Measurements from ENCODE around the gene NID2.

Gene NID2

DNA sequence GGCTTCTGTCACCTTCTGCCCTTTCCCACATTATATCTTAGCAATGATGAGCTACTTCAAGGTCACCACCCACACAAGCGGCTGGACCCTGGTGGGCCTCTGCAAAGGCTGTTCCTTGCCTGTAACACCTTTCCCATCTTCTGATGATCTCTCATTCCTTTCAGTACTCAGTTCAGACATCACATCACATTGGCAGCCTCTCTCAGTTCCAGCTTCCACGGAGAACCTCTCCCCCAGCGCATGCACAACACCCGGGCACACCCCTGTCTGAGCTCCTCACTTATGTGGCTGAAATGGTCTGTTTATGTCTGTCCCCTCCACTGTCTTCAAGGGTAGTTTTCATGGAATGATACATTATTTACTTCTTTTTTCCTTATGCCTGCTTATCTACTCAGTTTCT is 6.5 kb upstream of the NID2 start:
- TF ChIP-seq, protein P1, sequence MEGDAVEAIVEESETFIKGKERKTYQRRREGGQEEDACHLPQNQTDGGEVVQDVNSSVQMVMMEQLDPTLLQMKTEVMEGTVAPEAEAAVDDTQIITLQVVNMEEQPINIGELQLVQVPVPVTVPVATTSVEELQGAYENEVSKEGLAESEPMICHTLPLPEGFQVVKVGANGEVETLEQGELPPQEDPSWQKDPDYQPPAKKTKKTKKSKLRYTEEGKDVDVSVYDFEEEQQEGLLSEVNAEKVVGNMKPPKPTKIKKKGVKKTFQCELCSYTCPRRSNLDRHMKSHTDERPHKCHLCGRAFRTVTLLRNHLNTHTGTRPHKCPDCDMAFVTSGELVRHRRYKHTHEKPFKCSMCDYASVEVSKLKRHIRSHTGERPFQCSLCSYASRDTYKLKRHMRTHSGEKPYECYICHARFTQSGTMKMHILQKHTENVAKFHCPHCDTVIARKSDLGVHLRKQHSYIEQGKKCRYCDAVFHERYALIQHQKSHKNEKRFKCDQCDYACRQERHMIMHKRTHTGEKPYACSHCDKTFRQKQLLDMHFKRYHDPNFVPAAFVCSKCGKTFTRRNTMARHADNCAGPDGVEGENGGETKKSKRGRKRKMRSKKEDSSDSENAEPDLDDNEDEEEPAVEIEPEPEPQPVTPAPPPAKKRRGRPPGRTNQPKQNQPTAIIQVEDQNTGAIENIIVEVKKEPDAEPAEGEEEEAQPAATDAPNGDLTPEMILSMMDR (conservative IDR thresholded peaks at IDR 0.05; ENCODE audit: low read depth, low read length) = no peak
- DNase-seq (ENCODE audit: low read depth) = no peak
- no peak overlapping the region for H3K4me3 ChIP-seq (ENCODE audit: low read length)

DNA sequence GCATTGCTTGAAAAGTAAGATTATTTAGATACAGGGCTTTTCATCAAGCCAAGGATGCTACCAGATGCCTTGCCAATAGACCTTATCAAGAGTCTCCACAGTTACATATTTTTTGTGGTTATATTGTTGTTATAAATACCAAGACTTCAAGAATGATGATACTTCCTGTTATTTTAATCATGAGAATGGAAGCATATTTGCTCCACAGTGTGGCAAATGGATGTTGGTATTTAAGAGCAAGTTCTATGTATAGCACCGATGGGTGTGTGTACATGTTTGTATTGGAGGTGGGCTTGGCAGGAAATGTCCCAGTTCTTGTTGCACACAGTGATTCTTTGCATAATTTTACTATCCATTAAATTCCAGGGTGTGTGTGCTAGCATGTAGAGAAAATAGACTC is 4.4 kb upstream of the NID2 start:
- TF ChIP-seq, protein P1 (conservative IDR thresholded peaks at IDR 0.05; ENCODE audit: low read depth, low read length) = no peak
- no peak for DNase-seq (ENCODE audit: low read depth)
- no peak overlapping the region for H3K4me3 ChIP-seq (ENCODE audit: low read length)

DNA sequence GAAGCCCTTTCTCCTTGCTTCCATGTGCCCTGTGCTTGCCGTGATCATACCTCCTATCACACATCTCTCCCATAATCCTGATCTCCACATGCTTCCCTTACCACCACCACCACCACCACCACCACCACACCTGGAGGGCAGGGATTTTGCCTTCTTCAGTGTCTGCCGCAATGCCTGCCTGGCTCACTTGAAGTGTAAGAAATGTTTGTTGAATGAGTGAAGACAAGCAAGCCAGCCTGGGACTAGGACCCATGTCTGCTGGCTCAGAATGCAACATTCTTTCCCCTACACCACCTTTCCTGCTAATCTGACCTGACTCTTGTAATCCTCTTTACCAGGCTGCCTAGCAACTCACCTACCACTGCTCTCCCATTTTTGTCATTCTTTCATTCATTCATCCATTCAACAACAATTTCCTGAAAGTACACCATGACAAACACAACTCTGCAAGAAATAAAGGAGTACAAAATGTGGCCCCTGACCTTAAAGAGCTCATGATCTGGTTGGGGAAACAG is 3.5 kb upstream of the NID2 start:
- DNase-seq (ENCODE audit: low read depth) = peak; percentile 93
- TF ChIP-seq, protein P1 (conservative IDR thresholded peaks at IDR 0.05; ENCODE audit: low read depth, low read length) = no peak
- H3K4me3 ChIP-seq (ENCODE audit: low read length) = no peak overlapping the region

DNA sequence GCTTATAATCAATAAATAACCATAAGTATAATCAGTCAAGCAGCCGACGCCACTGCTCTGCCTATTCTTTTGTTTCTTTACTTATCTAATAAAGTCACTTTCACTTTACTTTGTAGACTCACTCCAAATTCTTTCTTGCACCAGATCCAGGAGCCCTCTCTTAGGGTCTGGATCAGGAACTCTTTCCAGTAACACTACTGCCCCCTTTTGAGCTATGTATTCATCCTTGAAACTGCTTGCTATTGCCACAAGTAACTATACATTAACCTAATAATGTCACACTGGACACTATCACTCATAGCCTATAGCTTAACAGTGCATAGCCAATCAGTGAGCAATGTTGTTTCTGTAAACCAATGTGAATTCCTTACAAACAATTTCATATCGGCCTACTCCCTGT is 2.8 kb upstream of the NID2 start:
- TF ChIP-seq, protein P1 (conservative IDR thresholded peaks at IDR 0.05; ENCODE audit: low read depth, low read length) = peak; percentile 49
- no peak overlapping the region for H3K4me3 ChIP-seq (ENCODE audit: low read length)
- no peak for DNase-seq (ENCODE audit: low read depth)

DNA sequence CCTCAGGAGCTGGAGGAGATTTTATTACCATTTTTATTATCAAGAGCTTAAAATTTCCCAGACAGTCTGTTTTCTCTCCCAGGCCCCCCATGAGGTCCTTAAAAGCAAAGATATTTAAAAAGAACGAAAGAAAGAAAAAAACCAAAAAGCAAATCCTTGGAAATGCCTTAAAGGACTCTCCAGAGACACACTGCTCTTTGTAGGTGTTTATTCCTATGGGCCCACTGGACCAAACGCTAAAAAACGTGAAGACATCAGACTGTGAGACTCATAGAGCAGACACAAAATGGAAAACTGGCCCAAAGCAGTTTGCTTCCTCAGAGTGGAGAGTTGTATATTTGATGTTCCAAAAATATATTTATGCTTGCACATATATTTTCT is 1.2 kb upstream of the NID2 start:
- TF ChIP-seq, protein P1 (conservative IDR thresholded peaks at IDR 0.05; ENCODE audit: low read depth, low read length) = no peak
- no peak for DNase-seq (ENCODE audit: low read depth)
- peak overlapping the region; percentile 79 for H3K4me3 ChIP-seq (ENCODE audit: low read length)

DNA sequence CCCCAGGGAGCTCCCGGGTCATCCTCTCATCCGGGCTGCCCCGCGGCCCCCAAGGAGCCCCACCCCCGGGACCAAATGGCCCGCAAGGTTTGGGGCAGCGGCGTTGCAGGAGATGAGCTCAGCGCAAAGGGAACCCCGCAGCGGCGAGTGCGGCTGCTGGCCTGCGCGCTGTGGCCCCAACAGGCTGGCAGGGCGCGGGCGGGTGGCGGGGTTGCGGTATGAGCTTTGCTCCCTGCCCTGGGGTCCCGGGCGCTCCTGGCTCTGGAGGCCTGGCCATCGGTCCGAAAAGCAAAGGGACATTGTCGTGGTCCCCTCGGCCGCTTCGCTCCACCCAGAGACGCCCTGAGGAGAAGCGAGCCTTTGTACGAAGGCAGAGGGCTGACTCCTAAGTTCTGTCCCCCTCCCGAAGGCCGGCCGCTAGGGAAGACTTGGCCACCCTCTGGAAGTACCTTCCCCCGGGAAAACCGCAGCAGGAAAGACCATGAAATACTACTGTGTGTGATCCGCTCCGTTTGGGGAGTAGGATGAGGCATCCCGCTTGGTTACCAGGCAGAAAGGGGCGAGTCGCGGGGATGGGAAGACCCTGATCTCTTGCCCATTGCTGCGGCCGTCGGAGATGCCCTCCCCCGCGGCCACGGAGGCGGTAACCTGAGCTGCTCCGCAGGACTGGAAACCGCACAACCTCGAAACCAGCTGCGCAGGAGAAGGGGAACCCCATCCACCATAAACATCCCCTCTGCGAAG is 620 bp upstream of the NID2 start:
- no peak for DNase-seq (ENCODE audit: low read depth)
- peak overlapping the region; percentile 79 for H3K4me3 ChIP-seq (ENCODE audit: low read length)
- TF ChIP-seq, protein P1 (conservative IDR thresholded peaks at IDR 0.05; ENCODE audit: low read depth, low read length) = no peak
